ENCODE results near the gene ZNF416.
A peak's percentile ranks its signal among the peaks of the same experiment; 100 is the strongest.

The ZNF416 gene

DNA sequence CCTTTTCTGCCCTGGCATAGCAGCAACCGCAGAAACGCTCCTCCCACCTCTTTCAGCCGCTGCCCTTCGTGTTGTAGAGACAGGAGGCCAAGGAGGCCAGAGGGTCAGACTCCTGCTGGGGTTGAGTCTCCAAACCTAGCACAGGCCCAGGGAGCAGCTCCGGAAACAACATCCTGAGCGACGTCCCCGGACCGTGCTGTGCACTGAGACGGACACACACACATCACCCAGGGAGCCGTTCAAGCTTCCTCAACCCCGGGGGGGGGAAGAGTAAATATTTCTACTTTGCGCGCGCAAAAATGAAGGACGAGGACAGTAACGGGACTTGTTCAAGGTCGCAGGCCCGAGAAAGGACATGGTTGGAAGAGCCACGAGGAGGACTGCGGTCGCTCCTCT is 19.7 kb downstream of the ZNF416 start:
- no peak for DNase-seq (ENCODE audit: low read depth)

DNA sequence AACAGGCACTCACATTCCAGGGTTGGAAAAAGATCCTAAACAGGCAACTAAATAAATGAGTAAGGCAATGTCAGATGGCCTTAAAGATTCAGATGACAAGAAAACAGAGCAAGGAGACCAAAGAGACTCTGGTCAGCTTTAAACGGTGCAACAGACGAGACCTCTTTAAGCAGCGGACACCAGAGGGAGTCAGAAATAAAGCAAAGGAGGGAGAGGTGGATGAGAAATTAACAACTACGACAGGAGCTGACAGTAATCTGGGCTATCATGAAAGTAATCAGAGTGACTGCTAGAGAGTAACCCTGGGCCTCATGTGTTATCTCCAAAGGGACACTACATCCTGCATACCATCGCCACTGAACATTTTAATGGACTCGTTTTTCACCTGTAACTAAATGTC is 20.2 kb downstream of the ZNF416 start:
- DNase-seq (ENCODE audit: low read depth), result no peak

DNA sequence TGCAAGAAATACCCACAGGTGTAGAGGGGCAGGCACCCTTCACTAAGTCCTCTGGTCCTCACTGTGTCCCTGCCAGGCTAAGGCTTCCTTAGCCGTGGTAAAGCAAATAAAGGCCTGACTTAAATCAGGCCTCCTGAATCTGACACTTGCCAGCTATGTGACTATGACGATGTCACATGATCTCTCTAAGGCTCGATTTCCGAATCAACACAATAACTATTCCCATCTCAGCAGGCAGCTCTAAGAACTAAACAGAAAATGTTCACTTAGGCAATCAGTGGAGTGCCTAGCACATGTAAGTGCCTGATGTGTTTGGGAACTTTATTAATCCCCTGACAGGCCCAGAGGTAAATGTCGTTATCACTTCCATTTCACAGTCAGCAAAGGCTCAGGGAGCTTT is 21.1 kb downstream of the ZNF416 start:
- no peak for DNase-seq (ENCODE audit: low read depth)

DNA sequence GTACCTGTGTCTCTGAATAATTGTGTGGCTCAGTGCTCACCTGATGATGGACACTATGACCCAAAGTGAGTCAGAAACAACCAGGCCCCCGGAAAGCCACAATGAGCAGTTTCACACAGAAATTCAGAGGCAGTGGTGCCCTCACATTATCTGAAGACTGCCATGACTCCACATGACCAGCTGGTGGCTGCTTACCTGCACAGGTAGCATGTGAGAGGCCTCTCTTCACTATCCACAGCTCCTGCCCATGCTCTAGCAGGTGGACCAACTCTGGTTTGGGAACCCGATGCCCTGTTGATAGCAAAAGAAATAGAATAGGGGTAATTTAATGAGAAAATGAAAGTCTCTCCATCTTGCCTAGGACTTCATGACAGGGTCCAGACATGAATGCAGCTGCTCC is 26.3 kb downstream of the ZNF416 start:
- DNase-seq (ENCODE audit: low read depth), result no peak

DNA sequence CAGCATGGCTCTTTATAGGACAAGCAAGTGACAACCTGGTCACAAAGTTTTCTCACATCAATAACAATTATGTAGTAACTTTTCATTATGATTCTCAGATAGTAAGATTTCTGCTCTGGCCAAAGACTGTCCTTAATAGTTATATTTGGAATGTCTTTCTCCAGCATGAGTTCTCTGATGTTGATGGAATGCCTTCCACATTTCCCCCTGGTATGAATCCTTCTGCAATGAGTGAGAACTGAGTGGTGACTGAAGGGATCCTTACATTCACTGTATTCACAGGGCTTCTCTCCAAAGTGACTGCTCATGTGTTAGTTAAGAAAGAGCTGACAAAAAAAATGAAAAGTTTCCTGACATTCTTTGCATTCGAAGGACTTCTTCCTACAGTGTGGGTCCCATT is 32.2 kb downstream of the ZNF416 start:
- no peak for DNase-seq (ENCODE audit: low read depth)

DNA sequence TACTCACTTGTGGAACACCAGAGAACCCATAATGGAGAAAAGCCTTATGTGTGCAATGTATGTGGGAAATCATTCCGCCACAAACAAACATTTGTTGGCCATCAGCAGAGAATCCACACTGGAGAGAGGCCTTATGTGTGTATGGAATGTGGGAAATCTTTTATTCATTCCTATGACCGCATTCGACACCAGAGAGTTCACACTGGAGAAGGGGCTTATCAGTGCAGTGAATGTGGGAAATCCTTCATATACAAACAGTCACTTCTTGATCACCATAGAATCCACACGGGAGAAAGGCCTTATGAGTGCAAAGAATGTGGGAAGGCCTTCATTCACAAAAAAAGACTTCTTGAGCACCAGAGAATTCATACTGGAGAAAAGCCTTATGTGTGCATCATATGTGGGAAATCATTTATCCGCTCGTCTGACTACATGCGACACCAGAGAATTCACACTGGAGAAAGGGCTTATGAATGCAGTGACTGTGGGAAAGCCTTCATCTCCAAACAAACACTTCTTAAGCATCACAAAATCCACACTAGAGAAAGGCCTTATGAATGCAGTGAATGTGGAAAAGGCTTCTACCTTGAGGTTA is 40.7 kb downstream of the ZNF416 start:
- DNase-seq (ENCODE audit: low read depth), result no peak

DNA sequence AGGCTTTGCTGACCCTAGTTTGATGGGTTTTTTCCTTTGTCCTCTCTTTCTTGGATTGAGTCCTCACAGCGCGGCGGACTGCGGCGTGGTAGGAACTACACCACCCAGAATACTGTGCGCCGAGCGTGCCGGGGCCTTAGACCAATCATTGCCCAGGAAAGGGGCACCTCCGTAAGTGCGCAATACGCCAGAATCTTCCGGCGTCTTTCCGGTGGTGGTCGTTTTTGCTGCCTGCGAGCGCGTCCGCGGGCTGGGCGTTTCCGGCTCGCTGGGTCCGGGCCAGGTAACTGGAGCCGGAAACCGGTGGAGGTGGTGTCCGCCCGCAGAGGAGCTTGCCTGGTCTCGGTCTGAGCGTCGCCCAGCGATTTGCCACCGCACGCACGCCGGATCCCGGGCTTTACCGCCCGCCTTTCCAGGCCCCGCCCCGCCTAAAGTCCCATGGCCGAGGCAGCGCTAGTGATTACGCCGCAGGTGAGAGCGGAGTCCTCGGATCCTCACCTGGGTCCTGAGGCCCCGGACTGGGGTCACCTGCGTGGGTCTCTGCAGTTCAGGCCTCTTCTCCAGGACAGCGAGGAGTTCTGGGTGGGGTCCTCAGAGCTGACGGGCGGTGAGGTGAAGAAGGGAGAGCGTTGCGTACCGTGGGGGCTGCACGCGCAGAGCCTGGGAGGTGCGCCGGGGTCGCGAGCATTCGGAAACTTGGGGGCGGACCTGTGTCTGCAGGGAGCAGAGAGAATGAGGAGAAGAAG is 51.4 kb downstream of the ZNF416 start, which contains the start of gene ZNF549:
Gene ZNF549, plus strand, starts transcription at position 221 of the 746 bp plus-strand sequence. Its CDS starts 218 bp downstream, at position 439.
- DNase-seq (ENCODE audit: low read depth), result peak; percentile 81
